GOT3 (cell line): ENCODE results near the gene ISG20L2.

ENCODE experiments used
- DNase-seq: peaks from one replicate; lab custom pipeline; 2025; ENCODE audit warnings: mixed read lengths; lab: John Stamatoyannopoulos, UW

ISG20L2 gene

DNA sequence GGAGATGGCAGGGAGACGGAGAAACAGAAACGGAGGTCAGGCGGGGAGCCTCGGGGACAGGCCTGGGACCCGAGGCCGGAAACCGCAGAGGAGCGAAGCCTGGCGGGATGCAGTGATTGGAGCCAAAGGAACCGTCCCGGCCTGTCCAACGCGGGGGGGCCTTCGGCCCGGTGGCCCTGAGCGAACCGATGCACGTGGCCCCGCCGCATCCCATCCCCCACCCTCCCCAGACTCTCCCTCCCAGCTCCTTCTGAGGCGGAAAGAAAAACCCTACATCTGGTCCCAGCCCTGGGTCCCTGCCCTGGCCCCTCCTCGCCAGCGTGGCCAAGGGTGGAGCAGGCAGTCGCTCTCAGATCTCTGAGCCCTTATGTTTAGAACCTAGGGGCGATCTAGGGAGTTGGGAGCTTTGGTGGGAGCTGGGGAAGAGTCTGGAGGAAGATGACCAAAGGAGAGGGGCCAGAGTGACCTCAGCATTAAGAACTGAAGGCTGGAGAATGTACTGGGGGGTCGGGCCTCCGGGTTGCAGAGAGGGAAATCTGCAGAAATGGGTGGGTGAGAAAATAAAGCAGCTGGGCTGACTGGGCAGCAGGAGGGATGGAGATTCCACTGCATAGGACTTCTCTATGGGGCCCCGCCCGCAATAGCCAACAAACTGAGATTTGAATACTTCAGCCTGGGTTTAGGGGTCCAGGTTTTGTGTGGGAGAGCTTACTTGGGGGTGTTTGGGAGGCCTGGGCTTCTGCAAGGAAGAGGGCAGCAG, 21.7 kb downstream of the ISG20L2 start:
- DNase-seq = no peak

DNA sequence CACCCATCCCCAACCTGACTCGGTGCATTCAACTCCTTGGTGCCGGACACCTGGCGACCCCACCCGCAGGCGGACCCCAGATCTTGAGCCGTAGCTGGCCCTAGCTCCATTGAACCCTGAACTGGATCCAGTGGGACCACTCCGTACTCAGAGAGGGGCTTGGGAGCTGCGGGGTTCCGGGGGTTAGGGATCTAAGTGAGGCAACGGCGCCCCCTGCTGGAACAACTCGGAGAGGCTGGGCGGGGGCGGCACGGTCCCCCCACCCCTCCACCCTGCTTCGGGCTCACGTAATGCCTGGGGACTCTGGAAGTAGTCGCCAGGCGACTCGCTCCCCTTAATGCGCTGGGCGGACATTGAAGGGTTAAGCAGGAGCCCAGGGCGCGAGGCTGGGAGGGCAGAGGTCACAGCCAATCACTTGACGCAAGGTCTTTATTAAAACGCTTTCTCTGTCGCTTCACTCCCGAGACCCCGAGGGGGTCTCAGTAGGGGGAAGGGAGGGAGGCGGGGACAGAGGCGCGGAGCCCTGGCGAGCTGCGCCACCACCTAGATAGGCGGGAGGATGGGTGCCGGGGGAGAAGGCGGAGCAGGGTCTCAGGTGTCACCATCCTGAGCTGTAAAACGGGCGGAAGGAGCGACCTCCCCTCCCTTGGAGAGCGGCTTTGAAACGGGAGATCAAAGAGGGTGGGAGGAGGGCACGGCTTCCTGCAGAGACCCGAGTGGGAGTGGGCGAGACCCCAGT, 22.5 kb downstream of the ISG20L2 start:
- DNase-seq = no peak

DNA sequence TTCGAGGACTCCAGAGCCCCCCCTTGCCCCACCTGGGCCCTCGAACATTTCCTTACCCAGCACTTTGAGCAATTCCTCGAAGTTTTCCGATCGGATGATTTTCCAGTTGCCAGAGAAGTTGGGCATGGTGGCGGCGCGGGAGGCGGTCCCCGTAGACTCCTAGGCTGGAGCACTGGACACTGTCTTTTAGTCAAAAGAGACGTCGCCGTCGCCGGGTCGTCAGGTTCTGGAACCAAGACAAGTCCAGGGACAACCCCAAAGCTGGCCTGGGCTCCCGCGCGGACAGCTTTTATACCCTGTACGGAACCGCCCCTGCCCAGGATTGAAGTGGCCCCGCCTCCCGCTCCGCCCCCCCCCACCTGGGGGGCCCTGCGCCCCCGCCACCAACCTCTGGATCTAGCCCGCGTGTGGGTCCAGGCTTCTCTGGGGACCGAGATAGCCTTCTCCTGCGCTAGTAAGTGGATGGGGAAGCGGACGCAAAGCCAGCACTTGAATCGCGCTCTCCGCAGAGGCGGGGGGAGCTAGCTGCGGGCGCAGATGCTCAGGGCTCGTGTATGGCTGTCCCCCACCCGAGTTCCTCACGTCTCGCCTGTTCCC, 23.1 kb downstream of the ISG20L2 start, which contains the start of gene CRABP2:
CRABP2 (minus strand) TSS at position 263 of the 597 bp plus-strand sequence; CDS start at position 126, 137 bp downstream.
- no peak for DNase-seq

DNA sequence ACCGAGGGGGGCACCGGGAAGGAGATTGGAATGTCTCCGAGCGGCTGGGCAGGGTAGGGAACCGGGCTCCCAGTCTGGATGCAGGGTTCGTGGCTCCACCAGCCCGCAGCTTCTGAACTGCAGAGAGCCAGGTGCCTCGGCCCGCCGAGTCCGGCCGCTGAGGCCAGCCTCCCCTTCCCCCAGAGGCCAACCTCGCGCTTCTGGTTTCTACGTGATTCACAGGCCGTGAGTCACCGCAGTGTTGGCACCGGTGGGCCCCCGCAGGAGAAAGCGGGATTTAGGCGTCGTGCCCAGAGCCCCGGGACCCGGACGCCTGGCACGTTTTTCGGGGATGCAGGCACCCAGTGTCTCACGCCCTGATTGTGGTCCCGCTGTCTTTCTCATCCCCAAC, 23.6 kb downstream of the ISG20L2 start:
- peak; percentile 45 for DNase-seq

DNA sequence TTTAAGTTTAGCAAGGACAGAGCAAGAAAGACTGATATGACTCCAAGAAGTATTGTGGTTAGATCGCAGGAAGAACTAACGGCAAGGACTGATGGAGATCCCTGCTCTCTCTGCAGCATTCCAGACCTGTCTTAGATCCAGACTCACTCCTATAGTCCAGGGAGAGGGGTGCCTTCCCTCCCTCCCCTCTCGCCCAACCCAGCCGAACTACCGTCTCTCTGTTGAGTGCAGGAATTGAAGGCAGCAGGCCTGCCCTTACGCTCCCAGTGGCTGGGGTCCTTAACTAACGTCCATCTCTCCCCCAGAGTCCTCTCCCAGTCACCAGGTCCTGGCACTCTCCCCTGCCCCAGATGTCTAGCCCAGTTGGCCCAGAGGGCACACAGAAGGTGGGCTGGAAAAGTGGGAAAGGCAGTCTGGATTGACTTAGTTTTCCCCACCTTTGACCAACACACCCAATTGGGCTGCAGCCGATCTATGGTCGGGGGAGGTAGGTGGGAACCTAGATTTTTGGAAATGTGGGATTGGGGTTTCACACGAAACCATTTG, 24.3 kb downstream of the ISG20L2 start:
- DNase-seq = no peak

DNA sequence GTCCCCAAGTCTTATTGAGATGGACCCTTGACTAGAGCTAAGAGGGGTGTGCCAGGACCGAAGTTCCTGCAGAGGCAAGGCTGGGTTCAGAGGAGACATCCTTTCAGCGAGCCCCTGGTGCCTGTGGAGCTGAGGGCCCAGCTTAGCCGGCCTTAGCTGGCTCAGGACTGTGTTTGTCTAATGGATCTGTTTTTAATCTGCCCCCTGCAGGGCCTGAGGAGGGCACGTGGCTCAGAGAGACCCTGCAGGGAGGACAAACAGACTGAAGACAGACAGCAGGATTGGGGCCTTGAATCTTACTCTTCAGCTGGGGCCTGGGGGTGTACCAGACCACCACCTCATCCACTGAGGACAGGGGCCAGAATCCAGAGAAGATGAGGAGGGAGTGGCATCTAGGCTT, 24.8 kb downstream of the ISG20L2 start:
- DNase-seq = no peak

DNA sequence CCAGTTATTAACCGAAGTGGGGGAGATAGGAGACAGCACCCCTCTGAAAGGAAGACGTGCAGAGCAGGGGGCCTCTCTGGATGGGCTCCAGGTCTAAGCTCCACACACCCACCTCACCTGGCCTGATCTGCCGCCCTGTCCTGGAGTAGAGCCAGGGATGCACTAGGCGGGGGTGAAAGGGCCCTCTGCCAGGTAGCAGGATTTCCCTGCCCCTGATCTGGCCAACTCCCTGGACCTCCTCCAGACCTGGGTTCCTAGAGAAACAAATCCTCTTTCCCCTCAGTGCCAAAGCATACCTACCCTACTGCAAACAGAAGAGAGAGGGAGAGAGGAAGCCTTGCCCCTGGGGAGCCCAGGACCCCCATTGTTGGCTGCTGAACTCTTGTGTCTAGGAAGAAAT, 25.2 kb downstream of the ISG20L2 start:
- DNase-seq = no peak

DNA sequence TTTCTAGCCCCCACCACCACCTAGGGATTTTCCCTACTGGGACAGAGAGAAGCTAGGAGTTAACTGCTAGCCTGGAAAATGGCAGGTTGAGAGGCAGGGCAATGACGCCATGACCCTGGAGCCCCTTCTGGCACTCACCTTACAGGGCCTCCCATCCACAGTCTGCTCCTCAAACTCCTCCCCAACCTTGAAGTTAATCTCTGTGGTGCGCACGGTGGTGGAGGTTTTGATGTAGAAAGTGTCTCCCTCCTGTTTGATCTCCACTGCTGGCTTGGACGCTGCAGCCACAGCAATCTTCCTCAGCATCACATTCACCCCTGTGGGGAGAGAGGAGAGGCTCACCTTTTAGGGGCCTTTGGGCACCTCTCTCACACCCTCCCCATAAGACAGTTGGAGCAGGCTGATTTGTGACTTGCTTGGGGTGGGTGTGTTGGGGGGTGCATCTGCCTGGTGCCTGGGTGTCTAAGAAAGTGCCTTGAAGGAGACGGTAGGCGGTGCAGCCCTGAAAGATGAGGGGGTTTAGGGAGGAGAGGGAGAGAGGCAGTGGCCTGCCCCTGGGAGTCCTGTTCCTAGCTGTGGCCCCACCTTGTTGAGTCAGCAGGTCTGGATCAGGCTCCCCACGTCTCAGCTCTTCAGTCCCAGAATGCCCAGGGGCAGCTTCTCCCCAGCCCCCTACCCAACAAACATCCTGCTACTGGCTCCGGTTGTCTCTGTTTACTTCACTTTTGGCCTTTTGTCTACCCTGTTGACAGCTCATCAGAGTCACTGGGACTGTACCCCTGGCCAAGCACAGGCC, 27.6 kb downstream of the ISG20L2 start:
- DNase-seq = no peak

DNA sequence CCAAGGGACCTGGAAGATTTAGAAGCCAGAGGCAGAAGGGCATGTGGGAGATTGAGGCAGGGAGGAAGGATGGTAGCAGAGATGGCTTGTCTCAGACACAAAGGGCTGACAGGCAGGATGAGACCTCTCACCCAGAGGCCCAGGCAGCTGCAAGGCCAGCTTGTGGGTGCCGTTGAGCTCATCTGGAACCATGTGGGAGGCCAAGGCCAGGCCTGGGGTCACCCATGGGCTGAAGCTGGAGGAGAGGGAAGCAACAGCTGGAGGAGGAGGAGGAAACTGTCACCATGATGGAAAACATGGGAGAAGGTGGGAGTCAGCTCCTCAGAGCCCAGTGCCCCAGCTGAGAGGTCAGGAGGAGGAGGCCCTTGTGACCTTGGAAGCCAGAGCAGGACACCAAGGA, 29.6 kb downstream of the ISG20L2 start:
- no peak for DNase-seq

DNA sequence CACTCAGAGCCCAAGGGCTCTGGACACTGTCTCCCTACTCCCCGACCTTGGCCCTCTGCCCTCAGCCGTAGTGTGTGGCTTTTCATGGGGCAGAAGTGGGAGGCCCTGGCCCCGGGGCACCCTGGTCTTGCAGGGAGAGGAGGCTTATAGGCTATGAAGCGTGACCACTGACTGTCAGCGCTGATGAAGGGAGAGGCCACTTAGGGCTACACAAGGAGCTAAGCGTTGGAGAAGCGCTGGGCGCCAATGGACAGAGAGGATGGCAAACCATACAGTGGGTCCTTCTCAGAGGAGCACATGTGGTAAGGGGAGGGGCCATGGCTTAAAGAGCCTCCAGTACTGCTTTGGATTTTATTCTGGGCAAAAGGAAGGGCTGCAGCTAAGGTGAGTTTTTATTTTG, 31.1 kb downstream of the ISG20L2 start:
- no peak for DNase-seq

DNA sequence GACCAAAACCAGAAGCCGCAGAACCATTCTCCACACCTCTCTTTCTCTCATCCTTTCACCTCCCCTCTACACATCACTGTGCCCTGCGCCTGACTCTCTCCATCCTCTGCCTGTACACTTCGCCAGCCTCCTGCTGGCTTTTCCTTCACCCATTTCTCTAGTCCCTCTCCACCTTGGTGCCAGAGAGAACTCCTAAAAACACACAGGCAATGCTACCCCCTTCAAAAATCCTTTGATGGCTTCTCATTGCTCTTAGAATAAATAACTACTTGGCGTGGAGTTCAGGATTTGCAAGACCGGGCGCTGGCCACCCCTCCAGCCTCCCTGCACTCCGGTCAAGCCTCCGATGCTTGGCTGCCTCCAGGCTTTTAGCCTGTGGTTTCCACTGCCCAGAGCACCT, 31.8 kb downstream of the ISG20L2 start:
- no peak for DNase-seq

DNA sequence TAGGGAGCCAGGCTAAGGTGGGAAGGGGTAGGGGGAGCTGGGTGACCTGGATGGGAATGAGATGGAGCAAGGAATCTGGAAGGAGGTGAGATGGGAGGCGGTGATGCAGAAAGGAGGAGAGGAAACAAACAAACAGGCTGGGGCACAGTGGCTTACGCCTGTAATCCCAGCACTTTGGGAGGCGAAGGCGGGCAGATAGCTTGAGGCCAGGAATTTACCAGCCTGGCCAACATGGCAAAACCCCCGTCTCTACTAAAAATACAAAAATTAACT, 33.9 kb downstream of the ISG20L2 start:
- no peak for DNase-seq

DNA sequence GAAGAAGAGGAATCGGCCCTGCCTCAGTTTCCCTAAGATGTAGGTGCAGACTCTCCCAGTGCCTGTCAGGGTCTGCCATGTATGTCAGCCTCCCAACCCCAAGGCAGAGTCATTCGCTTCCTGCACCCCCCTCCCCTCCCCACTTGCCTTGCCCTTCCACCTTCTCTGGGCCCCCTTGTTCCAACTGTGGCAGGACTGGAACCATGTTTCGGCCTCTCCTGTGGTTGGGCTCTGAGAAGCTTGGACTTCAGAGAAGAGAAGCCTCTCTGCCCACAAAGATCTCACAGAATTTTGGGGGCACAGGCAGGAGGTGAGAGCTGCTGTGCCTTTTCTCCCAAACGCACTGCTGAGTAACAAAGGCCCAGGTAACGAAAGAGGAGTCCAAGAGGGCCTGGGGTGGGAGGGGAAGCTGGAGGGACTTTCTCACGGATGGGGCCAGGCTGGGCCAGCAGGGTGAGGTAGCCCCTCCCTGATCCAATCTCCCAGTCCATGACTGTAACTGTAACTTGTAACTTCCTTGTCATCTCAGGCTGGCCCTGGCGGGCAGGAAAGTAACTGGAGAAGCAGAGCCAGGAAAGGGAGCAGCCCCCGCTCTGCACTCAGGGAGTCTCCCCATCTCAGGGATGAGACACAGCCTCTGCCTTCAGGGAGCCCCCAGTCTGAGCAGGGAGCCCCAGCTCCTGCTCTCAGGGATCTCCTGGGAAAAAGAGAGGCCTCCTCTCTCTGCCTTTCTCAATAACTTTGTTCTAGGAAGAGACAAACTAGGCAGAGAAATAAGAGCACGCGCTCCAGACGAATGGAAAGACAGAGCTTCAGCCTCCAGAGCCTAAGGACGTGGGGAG, 34.5 kb downstream of the ISG20L2 start:
- DNase-seq = no peak

DNA sequence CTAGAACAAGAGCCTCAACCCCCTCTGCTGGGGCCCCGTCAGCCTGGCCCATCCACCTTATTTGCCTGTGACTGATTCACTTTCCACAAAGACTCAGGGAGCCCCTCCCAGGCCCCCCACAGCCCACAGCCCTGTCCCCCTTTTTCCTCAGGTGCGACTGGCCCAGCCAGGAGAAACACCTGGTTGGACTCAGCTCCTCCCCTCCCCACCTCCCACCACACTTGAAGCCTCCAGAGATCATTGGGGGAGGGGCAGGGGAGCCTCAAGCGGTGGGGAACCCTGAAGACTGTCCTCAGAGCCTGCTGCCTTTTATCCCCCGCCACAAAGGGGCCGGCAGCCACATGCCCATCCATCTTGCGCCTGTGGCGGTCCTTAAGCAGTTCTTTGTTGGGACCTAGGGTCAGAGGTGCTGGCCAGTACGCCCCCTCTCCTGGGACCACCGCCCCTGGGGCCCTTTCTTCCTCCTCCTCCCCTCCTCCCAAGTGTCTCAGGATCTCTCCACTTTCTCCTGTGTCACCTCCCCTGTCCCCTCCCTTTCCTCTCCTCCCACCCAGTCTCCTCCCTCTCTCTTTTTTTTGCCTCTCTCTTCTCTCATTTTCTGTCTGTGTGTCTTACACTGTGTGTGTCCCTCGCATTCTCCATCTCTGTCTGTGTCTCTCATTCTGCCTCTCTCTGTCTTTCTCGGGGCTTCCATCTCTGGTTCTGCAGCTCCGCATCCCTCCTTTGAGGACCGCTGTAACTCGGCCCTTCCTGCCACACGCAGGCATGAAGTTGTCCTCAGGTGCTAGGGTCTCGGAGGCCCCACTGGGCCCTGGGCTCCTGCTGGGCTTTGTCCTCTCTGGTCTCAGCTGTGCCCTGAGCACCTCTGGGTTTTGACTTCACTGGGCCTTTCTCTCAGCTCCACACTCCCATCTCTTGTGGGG, 35.4 kb downstream of the ISG20L2 start:
- no peak for DNase-seq

DNA sequence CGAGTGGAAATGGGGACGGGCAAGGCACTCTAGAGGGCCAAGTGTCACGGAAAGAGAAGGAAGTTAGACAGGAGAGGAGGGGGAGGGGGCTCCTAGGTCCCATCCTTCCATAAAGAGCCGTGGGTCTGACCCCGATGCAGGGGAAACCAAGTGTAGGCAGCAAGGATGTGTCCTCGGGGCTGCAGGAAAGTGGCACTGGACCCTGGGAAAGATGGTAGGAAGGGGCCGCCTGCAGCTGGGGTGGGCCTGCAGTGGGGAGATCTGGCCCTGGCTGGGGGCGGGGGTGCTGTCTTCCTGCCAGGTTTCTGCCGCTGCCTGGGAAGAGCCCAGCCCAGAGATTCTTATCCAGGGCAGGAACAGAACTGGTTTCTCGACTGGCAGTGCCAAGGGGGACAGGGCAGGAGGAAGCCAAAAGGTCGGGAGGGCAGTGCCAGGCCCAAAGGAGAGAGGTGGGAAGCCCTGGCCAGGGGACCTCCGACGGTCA, 36.1 kb downstream of the ISG20L2 start:
- DNase-seq = no peak

DNA sequence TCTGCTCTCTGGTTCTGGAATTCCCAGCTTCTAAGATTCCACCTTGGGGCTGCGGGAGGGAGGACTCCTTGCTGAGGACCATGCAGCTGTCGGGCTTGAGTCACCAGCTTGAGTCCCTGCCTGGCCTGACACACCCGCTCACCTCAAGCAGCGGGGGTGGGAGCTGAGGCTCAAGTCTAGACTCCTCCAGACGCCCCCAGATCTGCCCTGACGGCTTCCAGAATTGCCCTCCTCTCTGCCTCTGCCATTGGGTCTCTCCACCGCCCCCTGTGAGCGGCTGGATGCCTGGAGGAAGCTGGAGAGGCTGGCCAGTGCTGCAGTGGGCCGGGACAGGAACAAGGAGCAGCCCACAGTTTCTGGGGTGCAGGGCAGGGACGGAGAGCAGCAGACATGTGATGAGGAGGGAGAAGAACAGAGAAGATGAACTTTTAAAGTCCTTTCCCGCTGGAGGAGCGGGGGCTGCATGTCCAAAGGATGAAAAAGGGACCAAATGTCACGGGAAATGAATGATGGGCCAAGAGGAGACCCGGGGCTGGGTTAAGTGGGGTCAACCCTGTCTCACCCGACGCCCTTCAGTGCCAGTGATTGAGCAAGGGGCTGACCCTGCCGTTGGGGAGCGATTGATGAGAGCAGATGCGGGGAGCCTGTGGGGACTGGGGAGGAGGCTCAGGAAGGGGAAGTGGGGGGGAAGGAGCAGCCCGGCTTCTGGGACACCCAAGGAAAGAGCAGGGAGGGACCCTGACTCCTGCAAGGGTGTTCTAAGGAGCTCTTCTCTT, 36.7 kb downstream of the ISG20L2 start:
- no peak for DNase-seq

DNA sequence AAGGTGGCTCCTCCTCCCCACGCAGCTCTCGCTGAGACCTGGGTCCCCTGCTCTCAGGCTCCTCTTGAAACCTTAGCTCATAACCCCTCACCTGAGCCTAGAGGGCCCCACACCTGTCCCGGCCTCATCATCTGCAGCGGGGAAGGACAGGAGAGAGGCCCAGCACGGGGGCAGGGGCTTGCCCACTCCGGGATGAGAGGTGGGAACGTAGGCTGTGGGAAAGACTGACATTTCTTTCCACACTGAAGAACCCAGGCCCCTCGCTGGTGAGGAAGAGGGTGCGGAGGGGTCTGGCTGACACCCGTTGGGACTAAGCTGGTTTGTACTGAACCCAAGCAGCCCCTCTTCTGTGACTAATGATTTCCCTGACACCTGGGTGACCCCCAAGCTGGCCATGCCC, 37.4 kb downstream of the ISG20L2 start:
- no peak for DNase-seq

DNA sequence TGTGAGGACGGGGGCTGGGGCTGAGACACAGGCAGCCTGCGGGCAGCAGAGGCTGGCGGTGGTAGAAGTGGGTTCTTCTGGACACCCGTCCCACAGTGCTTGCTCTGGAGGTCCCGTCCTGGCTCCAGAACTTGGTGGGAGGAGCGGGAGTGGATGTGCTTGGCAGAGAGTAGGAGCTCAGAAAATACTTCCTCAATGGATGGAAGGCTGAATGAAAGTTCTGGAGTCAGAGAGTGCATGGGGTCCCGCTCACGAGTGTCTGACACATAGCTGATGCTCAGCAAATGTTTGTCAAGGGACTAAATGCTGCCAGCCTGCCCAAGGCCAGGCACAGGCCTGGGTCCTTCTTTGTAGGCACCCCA, 37.9 kb downstream of the ISG20L2 start:
- DNase-seq = no peak

DNA sequence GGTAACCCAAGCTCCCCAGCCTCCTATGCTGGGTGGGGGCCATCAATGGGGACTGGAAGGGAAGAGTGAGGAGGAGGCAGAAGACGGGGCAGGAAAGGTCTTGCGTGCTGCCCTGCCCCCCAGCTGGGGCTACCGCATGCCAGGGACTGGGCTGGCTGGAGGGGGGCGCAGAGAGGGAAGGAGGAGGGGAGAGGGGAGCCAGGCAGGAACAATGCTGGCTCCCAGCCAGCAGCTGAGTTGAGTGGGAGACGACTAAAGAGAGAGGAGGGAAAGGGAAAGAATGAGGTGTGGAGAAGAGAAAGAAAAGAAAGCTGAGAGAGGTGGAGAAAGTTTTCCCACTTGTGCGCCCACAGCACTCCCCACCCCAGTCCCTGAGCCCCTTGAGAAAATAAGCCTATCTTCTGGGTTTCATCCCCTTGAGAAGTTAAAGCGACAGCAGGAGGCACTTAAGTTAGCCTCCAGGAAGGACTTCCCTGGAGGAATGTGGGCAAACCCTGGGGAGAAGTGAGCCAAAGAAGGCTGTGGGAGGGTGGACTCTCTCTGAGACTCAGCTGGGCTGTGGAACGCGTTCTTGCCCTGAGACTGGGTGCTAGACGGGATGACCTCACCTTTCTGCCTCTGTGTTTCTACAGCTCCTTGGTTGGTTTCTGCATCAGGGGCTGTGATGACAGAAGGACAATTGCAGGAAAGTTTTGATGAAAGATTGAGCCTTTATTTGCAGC, 38.5 kb downstream of the ISG20L2 start:
- no peak for DNase-seq
